Natural killer cell (primary cell): Measurements from ENCODE around the gene ARHGAP11B.
"Not testable (repeated sequence)": the region's sequence is repeated elsewhere in the genome, so short reads cannot be mapped to it uniquely, and the experiment has no call there.

Source experiments
- ATAC-seq, 3 donors: fragments of 150-1000 bp in 2 of 3; fragments of 200-7000 bp in 1 of 3; cut with Tn5 transposase; 1 replicate in 1 of 3; 2 replicates in 2 of 3; pipeline ENCODE4 v1.10.0; 2021; ENCODE audit warnings: mild to moderate bottlenecking in 2 of 3, moderate library complexity in 2 of 3
- DNase-seq, 2 donors: peaks; one replicate each; pipeline versions ENCODE4 v3.0.0 to v3.0.0-alpha.2; 2013 to 2021; ENCODE audit warnings: mixed read lengths in 1 of 2
- H3K27ac ChIP-seq: one replicate; pipeline ENCODE4 v1.5.1; 2013; ENCODE audit warnings: mild to moderate bottlenecking, low read length
- H3K27me3 ChIP-seq: one replicate; pipeline ENCODE4 v1.6.1; 2013; ENCODE audit warnings: low read length; ENCODE audit not compliant: control insufficient read depth, insufficient read depth
- H3K36me3 ChIP-seq: one replicate; pipeline ENCODE4 v1.6.1; 2013; ENCODE audit warnings: low read length; ENCODE audit not compliant: control insufficient read depth, insufficient read depth
- H3K4me1 ChIP-seq: one replicate; pipeline ENCODE4 v1.6.1; 2013; ENCODE audit warnings: low read length; ENCODE audit not compliant: control insufficient read depth, insufficient read depth
- H3K4me3 ChIP-seq: one replicate; pipeline ENCODE4 v1.5.1; 2013; ENCODE audit warnings: low read length
- H3K9me3 ChIP-seq: one replicate; pipeline ENCODE4 v1.6.1; 2013; ENCODE audit warnings: low read length; ENCODE audit not compliant: control insufficient read depth, insufficient read depth
- H3K27ac Mint-ChIP-seq, 2 donors: one replicate each; pipeline ENCODE4 v1.8.0; 2022; ENCODE audit warnings: mild to moderate bottlenecking in 2 of 2, mixed read lengths in 2 of 2, moderate library complexity in 1 of 2
- H3K27me3 Mint-ChIP-seq, 2 donors: one replicate each; pipeline ENCODE4 v1.8.0; 2022; ENCODE audit warnings: low read depth in 2 of 2, mixed read lengths in 2 of 2
- H3K36me3 Mint-ChIP-seq: one replicate; pipeline ENCODE4 v1.8.0; 2022; ENCODE audit warnings: mixed read lengths
- H3K4me1 Mint-ChIP-seq, 2 donors: one replicate each; pipeline ENCODE4 v1.8.0; 2022; ENCODE audit warnings: mixed read lengths in 2 of 2
- H3K4me3 Mint-ChIP-seq: one replicate; pipeline ENCODE4 v1.8.0; 2022; ENCODE audit warnings: mild to moderate bottlenecking, moderate library complexity, mixed read lengths
- H3K9me3 Mint-ChIP-seq, 2 donors: one replicate each; pipeline ENCODE4 v1.8.0; 2022; ENCODE audit warnings: mixed read lengths in 2 of 2
- WGBS: methylation state at CpG from one replicate; pipeline ENCODE4 v1.1.7; 2013; ENCODE audit warnings: missing lambda C conversion rate; ENCODE audit not compliant: insufficient coverage; 5-methylcytosine and 5-hydroxymethylcytosine counted together
- intact Hi-C: fragments of 100-400 bp; cut with micrococcal nuclease; formaldehyde crosslinking; loops from one replicate; pipeline ENCODE4 v1.14.2; 2022
- TF ChIP-seq, protein P1 (sequence below): fragments of 200-600 bp; IDR thresholded peaks from one replicate; pipeline ENCODE4 v1.8.0; 2022; ENCODE audit warnings: antibody characterized with exemption

ARHGAP11B gene

DNA sequence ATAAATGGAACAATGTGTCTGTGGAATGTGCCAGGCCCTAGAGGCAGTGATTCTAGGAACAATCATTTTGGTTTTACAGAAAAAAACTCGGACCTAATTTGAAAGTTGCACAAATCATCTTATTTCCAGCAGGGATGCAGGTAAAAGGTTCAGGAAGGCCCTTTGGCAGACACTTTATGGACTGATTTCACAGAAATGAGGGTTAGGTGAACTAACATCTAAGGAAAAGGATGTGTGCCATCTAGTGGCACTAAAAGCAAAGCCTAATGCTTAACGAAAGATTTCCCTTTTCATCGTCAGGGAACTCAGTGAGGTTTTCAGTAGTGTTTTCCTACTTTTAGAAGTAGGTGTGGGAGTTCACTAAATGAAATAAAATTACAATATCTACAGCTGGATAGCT lies 4.6 kb upstream of the ARHGAP11B start:
- intact Hi-C loops, H3K4me3 ChIP-seq, H3K27ac Mint-ChIP-seq, H3K4me3 Mint-ChIP-seq, H3K9me3 ChIP-seq, H3K36me3 ChIP-seq, H3K9me3 Mint-ChIP-seq, ATAC-seq, H3K27me3 ChIP-seq, H3K27ac ChIP-seq, H3K36me3 Mint-ChIP-seq, H3K27me3 Mint-ChIP-seq, H3K4me1 ChIP-seq: not testable (repeated sequence)
- WGBS = 20% methylated on average over 1 of the region's 3 CpGs
- peaks cover 10 to 11% of the 10 kb centered on the region in 2 donors for H3K4me1 Mint-ChIP-seq
- DNase-seq = peak in 1 of 2 donors; percentile 33

DNA sequence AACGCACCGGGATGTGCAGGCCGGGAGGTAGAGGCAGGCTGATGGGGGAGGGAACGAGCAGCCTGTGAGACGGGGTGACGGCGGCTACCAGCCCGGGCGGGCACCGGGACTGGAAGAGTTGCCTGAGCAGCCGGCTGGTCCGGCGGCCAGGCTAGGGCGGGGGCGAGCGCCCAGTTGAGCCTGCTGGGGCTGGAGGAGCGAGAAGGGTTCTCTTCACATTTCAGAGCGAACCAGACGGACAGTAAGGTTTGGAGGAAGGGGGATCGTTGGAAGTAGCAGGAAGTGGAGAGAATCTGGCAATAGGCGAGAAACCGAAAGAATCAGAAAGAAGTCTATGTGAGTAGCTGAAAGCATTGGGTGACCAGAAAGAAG lies 252 bp downstream of the ARHGAP11B start:
- H3K36me3 Mint-ChIP-seq, H3K27me3 Mint-ChIP-seq, H3K27ac ChIP-seq, H3K9me3 Mint-ChIP-seq, H3K9me3 ChIP-seq, H3K4me1 ChIP-seq, intact Hi-C loops, H3K36me3 ChIP-seq, H3K27me3 ChIP-seq: not testable (repeated sequence)
- DNase-seq (peak in 1 of 2 donors; percentile 43), ATAC-seq (peak in 1 of 3 donors; percentile 3)
- 0% methylated on average over 8 of the region's 22 CpGs for WGBS
- Mint-ChIP-seq H3K4me3 (peak overlapping the region; percentile 99), H3K27ac (peak overlapping the region; percentile 98), H3K4me1 (peaks cover 22 to 24% of the 10 kb centered on the region in 2 donors)
- TF ChIP-seq, protein P1, sequence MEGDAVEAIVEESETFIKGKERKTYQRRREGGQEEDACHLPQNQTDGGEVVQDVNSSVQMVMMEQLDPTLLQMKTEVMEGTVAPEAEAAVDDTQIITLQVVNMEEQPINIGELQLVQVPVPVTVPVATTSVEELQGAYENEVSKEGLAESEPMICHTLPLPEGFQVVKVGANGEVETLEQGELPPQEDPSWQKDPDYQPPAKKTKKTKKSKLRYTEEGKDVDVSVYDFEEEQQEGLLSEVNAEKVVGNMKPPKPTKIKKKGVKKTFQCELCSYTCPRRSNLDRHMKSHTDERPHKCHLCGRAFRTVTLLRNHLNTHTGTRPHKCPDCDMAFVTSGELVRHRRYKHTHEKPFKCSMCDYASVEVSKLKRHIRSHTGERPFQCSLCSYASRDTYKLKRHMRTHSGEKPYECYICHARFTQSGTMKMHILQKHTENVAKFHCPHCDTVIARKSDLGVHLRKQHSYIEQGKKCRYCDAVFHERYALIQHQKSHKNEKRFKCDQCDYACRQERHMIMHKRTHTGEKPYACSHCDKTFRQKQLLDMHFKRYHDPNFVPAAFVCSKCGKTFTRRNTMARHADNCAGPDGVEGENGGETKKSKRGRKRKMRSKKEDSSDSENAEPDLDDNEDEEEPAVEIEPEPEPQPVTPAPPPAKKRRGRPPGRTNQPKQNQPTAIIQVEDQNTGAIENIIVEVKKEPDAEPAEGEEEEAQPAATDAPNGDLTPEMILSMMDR = peak; percentile 6
- H3K4me3 ChIP-seq = peak overlapping the region; percentile 62

DNA sequence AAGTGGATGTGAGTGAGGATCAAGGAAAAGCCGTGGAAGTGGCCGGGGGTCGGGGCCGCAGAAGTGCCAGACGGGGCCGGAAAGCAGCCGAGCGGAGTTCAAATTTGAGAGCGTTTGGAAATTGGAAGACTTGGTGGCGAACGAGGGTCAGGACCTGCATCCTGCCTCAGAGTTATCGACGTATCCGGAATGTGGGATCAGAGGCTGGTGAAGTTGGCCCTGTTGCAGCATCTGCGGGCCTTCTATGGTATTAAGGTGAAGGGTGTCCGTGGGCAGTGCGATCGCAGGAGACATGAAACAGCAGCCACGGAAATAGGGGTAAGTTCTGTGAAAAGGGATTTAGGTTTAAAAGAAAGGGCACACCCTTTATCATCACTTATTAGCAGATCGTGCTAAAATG lies 704 bp downstream of the ARHGAP11B start:
- WGBS = 0% methylated on average over 8 of the region's 20 CpGs
- H3K27me3 ChIP-seq, intact Hi-C loops, H3K27me3 Mint-ChIP-seq, H3K27ac ChIP-seq, H3K9me3 Mint-ChIP-seq, H3K9me3 ChIP-seq, H3K36me3 Mint-ChIP-seq, ATAC-seq, H3K36me3 ChIP-seq, H3K4me1 ChIP-seq: not testable (repeated sequence)
- peak overlapping the region; percentile 62 for H3K4me3 ChIP-seq
- peak overlapping the region; percentile 98 for H3K27ac Mint-ChIP-seq
- DNase-seq = peak in 1 of 2 donors; percentile 23
- peaks cover 22 to 24% of the 10 kb centered on the region in 2 donors for H3K4me1 Mint-ChIP-seq
- H3K4me3 Mint-ChIP-seq = peak overlapping the region; percentile 99

DNA sequence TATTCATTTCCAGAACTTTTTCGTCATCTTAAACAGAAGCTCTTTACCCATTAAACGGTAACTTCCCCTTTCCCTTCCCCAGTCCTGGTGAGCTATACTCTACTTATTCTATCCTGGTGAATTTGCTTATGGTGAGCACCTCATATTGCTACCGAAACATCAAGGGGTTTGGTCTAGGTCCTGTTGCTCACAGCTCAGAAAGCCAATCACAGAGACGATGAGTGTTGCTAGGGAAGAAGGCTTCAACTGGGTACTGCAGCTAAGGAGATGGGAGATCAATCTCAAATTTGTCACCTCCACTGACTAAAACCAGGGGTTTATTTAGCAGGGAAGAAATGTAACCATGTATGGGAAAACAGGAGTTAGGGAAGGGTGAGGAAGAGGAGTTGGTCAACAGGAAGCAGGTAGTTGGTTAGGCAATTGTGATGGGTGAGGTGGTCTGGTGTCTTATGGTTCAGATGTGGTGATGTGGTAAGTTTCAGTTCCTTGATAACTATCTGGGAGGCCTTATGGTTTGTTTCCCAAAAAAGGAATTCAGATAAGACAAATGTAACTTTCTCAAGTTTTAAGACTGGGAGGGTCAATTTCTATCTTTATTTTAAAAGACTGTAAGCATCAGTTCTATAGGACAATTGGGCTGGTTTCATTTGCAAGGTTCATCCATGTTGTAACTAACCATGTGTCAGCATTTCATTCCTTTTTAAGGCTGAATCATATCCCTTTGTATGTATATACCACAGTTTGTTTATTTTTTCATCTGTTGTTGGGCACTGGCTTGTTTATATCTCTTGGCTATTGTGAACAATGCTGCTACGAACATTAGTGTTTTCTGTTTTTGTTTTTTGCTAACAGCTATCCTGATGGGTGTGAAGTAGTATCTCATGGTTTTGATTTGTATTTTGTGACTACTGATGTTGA lies 24.3 kb downstream of the ARHGAP11B start:
- intact Hi-C loops = no loop called here
- DNase-seq = no peak
- Mint-ChIP-seq H3K4me1 (peaks cover 0 to 7% of the 10 kb centered on the region in 2 donors), H3K36me3 (no peaks in the 10 kb centered on the region), H3K9me3 (peaks cover 0 to 3% of the 10 kb centered on the region in 2 donors), H3K27me3 (no peaks in the 10 kb centered on the region), H3K4me3 (no peak overlapping the region), H3K27ac (peak overlapping the region in 1 of 2 donors; percentile 19)
- no peaks in the 10 kb centered on the region for H3K27me3 ChIP-seq
- no peak overlapping the region for H3K4me3 ChIP-seq
- H3K9me3 ChIP-seq = no peaks in the 10 kb centered on the region
- WGBS = 78% methylated on average over 5 of the region's 5 CpGs
- ATAC-seq = no peak
- TF ChIP-seq, protein P1 = no peak
- H3K4me1 ChIP-seq = no peaks in the 10 kb centered on the region
- H3K27ac ChIP-seq = no peak overlapping the region
- H3K36me3 ChIP-seq = no peaks in the 10 kb centered on the region
